Skin of body (tissue), 1 donor: Measurements from ENCODE around the gene GABRR1. TPM values are rescaled to one million over a fixed set of nuclear protein-coding genes. Genes with fewer than 3 reads are reported as not detected.

Experiments used
- total RNA-seq: library from RNA; depleted of rRNA; stranded (reverse); fragments of >200 nt; gene quantifications from one replicate; pipeline ENCODE4 v1.2.3, GENCODE V29; 2014

Gene GABRR1
- total RNA-seq, 1 donor from 2014 or later, result 0.20 TPM

Other genes starting within 250 kb of the GABRR1 start
- gene PNRC1, start 136.6 kb downstream of the GABRR1 start, total RNA-seq, result 173 TPM
- 3.8 TPM for gene SRSF12, start 99.3 kb downstream of the GABRR1 start, total RNA-seq
- 21.1 TPM for gene PM20D2, start 71.3 kb downstream of the GABRR1 start, total RNA-seq
- 0.79 TPM for gene GABRR2, start 97.9 kb upstream of the GABRR1 start, total RNA-seq
- gene UBE2J1, start 135.4 kb upstream of the GABRR1 start, total RNA-seq, result 25.0 TPM
- 13.9 TPM for gene RRAGD, start 194.9 kb upstream of the GABRR1 start, total RNA-seq
- gene ANKRD6, start 215.8 kb upstream of the GABRR1 start, total RNA-seq, result 8.8 TPM